ENCODE data around the gene CEP128.

The CEP128 gene

DNA sequence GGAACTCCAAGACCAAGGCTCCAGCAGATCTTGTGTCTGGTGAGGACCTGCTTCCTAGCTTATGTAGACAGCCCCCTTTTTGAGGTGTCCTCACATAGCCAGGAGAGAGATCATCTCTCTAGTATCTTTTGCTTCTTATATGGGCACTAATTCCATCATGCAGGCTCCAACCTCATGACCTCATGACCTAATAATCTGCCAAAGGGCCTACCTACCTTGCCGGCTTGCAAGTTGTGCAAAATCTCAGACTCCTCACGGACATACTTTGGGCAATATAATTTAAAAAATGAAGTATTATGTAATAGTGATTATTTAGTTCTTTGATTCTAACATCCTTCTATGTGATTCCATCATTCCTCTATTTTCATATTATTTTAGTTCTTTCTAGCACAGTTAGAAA, 397.2 kb downstream of the CEP128 start:
- no peak for TF ChIP-seq GATA2 (IDR thresholded peaks at IDR 0.05; ENCODE audit: low read depth, low read length)
- TF ChIP-seq GATA3 (IDR thresholded peaks at IDR 0.05; ENCODE audit: low read depth, low read length), result no peak

DNA sequence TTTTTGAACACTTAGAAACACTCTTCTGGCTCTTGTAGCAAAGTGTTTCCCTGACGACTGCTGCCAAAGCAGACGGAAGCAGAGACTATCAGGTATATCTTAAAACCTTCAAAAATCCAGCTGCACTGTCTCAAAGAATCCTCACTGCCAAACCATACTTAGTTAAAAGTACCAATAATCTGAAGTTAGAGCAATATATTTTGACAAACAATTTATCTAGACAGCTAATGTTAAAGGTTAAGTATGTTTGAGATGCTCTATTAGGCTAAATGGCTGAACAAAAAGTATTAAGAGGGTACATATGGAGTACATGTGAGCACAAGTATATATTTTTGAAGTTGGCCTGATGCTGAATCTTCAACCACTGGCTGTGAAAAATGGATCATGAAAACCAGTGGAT, 398.3 kb downstream of the CEP128 start:
- TF ChIP-seq GATA3 (IDR thresholded peaks at IDR 0.05; ENCODE audit: low read depth, low read length), result no peak
- no peak for TF ChIP-seq GATA2 (IDR thresholded peaks at IDR 0.05; ENCODE audit: low read depth, low read length)

DNA sequence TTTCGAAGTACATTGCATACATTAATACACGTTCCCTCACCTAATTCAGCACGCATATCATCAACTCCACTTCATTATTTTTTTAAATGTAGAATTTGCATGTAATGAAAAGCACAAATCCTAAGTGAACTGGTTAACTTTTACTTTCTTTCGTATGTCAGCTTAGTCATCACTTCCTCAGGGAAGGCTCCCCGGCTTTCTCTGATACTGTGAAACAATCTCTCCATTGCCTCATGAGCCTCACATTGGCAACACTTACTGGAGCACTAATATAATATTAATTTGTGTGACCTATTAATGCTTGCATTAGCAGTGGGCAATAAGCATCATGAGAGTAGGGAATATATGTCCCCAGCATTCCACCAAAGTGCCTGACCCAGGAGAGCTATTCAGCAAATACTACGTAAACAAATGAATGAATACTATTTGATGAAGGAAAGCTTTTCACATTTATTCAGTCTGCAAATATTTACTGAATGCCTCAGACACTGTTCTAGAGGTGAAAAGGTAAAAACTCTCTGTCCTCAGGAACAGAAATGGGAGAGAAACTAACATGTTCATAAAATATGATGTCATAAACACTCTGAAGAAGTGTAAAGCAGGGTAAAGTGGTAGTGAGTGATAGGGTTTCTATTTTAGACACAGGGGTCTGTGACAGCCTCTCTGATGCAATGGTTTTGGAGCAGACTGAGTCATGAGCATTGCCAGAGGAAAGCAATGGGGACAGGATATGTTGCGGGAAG, 402.7 kb downstream of the CEP128 start:
- TF ChIP-seq GATA3 (IDR thresholded peaks at IDR 0.05; ENCODE audit: low read depth, low read length), result no peak
- TF ChIP-seq GATA2 (IDR thresholded peaks at IDR 0.05; ENCODE audit: low read depth, low read length), result no peak

DNA sequence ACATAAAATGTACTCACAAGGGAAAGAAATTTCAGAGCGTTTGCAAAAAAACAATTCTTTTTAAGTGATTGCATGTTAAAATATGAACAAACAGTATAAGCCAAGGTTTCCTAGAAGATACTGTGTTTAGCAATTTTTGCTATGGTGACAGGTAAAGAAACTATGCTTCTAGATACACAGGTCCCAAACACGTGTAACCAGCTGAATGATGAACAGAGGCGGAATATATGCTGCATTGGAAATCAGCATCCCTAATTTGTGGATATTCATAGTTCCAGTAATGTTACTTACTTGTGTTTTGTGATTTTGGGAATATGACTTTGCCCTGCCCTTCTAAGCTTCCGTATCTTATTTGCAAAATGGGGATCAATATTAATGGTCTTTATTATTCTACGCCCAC, 403.9 kb downstream of the CEP128 start:
- TF ChIP-seq GATA3 (IDR thresholded peaks at IDR 0.05; ENCODE audit: low read depth, low read length) (no peak), GATA2 (IDR thresholded peaks at IDR 0.05; ENCODE audit: low read depth, low read length) (no peak)

DNA sequence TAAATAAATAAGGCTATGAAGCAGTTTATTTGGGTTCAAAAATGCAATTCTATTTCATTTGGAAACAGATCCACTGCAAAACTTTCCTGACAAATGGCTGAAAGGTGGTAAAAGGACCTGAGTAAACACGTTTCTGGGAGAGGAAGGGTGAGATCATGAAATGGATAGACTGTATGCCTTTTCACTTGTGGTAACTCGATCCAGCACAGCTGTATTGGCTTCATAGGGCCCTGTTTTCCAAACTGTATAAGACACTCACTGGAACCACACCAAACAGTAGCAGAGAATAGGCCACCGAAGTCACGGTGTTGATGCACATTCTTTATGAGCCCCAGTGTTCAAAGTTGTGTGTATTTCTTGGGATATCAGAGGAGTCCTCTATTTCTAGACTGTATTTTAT, 405.1 kb downstream of the CEP128 start:
- TF ChIP-seq GATA2 (IDR thresholded peaks at IDR 0.05; ENCODE audit: low read depth, low read length), result no peak

DNA sequence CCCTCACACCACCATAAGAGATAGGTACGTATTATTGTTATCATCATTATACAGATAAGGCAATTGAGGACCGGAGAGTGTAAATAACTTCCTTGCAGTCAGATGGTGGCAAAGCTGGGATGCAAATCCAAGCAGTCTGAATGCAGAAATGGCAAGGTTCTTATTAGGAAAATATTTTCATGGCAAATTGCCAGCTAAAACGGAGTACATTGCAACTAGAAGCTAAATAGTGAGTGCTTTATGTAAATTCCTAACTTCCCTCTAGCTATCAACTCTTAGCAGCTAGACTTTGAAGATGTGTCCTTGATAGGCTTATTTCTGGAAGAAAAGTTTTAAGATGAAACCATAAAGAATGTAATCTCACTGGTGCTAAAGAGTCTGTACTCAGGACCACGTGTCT, 406.4 kb downstream of the CEP128 start:
- no peak for TF ChIP-seq GATA2 (IDR thresholded peaks at IDR 0.05; ENCODE audit: low read depth, low read length)
- no peak for TF ChIP-seq GATA3 (IDR thresholded peaks at IDR 0.05; ENCODE audit: low read depth, low read length)

DNA sequence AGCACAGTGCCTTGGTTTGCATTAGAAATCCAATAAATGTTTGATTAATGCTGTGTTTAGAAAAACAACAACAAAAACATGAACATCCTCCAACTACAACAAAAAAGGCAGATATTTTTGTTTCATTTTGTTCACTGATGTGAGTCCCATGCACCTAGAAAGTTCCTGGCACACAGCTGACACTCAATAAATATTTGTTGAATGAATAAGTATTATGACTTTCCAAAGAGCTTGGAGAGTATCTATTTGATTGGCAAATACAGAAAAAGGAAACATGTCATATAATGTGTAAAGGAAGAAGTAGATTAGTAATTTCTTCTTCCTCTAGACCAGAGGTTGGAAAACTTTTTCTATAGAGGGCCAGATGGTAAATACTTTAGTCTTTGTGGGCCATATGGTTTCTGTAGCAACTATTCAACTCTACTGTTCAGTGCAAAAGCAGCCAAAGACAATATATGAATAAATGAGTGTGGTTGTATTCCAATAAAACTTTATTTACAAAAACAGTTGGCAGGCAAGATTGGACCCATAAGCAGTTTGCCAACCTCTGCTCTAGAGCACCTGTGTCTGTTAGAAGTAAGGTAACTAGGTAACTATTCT, 417.9 kb downstream of the CEP128 start:
- TF ChIP-seq GATA3 (IDR thresholded peaks at IDR 0.05; ENCODE audit: low read depth, low read length), result no peak
- TF ChIP-seq GATA2 (IDR thresholded peaks at IDR 0.05; ENCODE audit: low read depth, low read length), result no peak

DNA sequence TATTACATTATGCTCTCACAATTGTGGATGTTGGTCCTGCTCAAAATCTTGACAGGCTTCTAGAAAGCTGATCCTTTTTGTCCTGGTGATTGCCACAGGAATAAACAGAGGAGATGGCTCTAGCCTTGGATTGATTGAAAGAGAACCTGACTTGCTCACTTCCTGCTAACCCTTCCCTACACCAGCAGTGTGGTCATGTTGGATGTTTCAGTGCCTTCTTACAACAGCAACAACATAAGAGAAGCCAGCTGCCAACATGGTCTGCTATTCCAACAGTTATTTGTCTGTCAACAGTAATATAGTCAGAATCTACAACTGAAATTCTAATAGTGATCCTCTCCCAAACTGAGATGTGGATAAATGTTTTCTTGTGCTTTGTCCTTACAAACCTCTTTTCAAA, 418.6 kb downstream of the CEP128 start:
- no peak for TF ChIP-seq GATA3 (IDR thresholded peaks at IDR 0.05; ENCODE audit: low read depth, low read length)
- no peak for TF ChIP-seq GATA2 (IDR thresholded peaks at IDR 0.05; ENCODE audit: low read depth, low read length)

DNA sequence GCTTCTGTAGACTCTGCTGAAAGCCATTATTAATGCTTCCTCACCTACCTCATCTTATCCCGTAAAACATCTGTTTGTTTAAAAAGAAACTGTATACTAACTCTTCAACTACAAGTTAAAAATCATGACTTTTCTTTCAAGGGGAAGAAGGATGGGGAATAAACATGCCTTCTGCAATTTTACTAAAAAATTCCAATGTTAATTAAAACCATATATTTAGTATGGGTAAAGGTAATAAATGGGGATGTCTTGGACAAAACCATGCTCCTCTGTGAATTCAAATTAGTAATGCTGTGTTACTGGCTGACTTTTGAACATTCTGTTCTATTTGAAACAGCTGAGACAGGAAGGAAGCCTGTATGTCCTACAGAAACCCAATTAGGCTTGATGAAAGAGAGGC, 419.1 kb downstream of the CEP128 start:
- TF ChIP-seq GATA3 (IDR thresholded peaks at IDR 0.05; ENCODE audit: low read depth, low read length), result no peak
- no peak for TF ChIP-seq GATA2 (IDR thresholded peaks at IDR 0.05; ENCODE audit: low read depth, low read length)

DNA sequence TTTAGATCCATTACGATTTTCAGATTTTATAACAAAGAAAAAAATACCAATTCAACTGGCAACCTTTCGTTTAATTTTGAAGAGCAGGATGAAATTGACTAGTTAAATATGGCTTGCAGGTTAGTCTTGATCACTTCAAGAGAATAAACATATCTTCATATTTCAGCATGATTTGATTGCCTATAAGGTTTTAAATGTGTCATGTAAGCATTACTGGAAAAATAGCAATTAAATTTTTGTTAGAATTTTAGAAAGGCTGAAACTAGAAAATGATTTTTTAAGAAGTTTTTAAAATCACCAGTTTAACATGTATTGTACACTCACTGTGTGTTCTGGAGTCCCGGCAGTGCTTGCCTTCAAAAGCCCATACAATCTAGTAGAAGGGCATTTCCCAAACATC, 420.1 kb downstream of the CEP128 start:
- TF ChIP-seq GATA2 (IDR thresholded peaks at IDR 0.05; ENCODE audit: low read depth, low read length) (no peak), GATA3 (IDR thresholded peaks at IDR 0.05; ENCODE audit: low read depth, low read length) (no peak)

DNA sequence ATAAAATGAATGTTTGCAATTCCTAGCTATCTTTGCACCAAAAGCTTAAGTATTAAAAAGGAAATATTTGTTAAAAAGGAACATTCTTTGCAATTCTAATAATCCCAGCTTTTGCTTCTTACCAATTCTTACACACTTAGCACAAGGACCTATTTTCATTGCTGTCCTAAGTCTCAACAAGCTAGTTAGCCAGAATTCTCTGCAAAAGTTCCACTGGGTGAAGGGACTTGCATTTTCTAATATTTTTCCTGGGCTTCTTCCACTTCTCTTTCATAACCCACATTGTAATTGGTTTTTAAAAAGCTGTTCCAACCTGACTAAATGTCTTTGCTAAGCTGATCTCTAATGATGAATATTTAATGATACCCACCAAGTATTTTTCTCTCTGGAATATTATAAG, 422.5 kb downstream of the CEP128 start:
- TF ChIP-seq GATA2 (IDR thresholded peaks at IDR 0.05; ENCODE audit: low read depth, low read length), result no peak
- no peak for TF ChIP-seq GATA3 (IDR thresholded peaks at IDR 0.05; ENCODE audit: low read depth, low read length)

DNA sequence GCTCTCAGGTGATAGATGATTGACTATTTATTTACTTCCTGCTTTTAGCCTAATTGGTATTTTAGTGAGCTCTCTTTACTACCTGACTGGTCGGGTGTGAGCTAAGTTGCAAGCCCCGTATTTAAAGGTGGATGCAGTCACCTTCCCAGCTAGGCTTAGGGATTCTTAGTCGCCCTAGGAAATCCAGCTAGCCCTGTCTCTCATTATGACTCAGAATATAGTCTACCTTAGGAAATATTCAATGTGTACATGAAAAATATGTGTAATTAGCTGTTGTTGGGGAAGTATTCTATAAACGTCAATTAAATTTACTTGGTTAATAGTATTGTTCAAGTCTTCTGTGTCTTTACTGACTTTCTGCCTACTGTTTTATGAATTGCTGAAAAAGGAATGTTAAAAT, 423.4 kb downstream of the CEP128 start:
- no peak for TF ChIP-seq GATA3 (IDR thresholded peaks at IDR 0.05; ENCODE audit: low read depth, low read length)
- no peak for TF ChIP-seq GATA2 (IDR thresholded peaks at IDR 0.05; ENCODE audit: low read depth, low read length)

DNA sequence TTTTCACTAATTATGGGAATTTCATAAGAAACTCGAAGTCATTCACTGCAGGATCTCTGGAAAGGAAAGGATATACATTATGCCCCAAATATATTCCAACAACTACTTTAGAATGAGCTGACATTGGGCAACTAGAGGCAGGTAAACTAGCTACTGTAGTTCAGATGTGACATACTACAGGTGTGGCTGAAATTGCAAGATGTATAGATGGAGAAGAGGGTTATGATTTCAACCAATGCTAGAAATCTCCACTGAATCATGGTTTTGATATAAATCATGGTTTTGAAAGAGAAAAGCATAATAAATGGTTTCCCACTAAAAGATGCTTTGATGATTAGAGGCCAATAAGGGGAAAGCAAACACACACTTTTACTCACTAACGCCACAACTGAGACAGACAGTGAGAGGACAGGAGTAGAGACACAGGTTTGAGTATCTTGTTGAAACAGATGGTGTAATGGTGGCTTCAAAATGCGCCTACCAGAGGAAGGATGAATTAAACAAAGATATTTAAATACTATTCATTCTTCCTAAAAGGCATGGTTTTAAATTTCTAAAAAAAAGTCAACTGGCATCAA, 434.2 kb downstream of the CEP128 start:
- TF ChIP-seq GATA2 (IDR thresholded peaks at IDR 0.05; ENCODE audit: low read depth, low read length), result no peak
- no peak for TF ChIP-seq GATA3 (IDR thresholded peaks at IDR 0.05; ENCODE audit: low read depth, low read length)

DNA sequence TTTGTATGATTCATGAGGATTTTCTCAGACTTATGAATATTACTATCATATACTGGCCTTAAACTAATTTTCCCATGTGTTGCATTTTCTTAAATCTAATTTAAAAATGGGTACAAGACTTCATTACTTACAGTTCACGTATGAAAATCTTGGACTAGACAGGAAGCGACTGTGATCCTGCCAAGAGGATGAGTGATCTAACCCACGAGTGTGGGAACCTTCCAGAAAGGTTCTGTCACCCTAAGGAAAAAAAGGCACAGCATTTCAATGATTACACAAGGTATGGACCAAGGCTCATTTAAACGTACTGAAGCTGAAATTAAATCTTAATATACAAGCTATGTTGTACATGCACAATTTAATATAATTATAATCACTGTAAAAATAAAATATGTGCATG, 436.8 kb downstream of the CEP128 start:
- TF ChIP-seq GATA3 (IDR thresholded peaks at IDR 0.05; ENCODE audit: low read depth, low read length), result no peak
- TF ChIP-seq GATA2 (IDR thresholded peaks at IDR 0.05; ENCODE audit: low read depth, low read length), result no peak

DNA sequence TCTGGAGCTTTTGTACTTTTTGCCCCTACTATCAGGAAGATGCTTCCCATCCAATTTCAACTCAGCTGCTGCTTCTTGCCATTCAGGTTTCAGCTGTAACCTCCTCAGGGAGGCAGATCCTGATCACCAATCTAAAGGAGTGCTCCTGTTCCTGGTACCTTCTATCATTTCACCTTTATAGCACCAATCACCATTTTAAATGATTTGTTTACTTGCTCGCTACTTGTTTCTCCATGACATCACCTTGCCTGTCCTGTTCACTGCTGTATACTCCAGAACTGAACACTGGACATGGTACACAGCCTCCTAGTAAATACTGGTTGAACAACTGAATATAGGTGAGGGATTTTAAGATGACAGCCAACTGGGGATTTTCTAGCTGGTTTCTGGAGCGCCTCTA, 443.0 kb downstream of the CEP128 start:
- TF ChIP-seq GATA2 (IDR thresholded peaks at IDR 0.05; ENCODE audit: low read depth, low read length) (no peak), GATA3 (IDR thresholded peaks at IDR 0.05; ENCODE audit: low read depth, low read length) (no peak)

All from SH-SY5Y (cell line).